CD4-positive, alpha-beta T cell (primary cell): ENCODE results near the gene ADARB2. TPM values are rescaled to one million over a fixed set of nuclear protein-coding genes. Genes with fewer than 3 reads are reported as not detected.
A peak's percentile ranks its signal among the peaks of the same experiment; 100 is the strongest.

ENCODE experiments used
- ATAC-seq: fragments of 200-7000 bp; cut with Tn5 transposase; one replicate; pipeline ENCODE4 v1.10.0; 2022; ENCODE audit warnings: mild to moderate bottlenecking; ENCODE audit not compliant: poor library complexity
- CTCF ChIA-PET: fragments of 350-600 bp; sonication (Branson Sonifier 250); formaldehyde crosslinking; loops from one replicate; lab custom pipeline; 2021; ENCODE audit warnings: antibody characterized with exemption, inconsistent platforms; lab: Charles Lee
- POLR2A ChIA-PET: fragments of 350-600 bp; sonication (Branson Sonifier 250); formaldehyde crosslinking; loops from one replicate; lab custom pipeline; 2021; ENCODE audit warnings: antibody characterized with exemption, inconsistent platforms; lab: Charles Lee
- DNase-seq, 14 experiments: peaks; one replicate each; pipeline ENCODE4 v3.0.0-alpha.2; 2013 to 2020; ENCODE audit warnings: mixed read lengths in 2 of 14
- H3K27ac ChIP-seq, 2 donors: one replicate each; pipeline versions ENCODE4 v1.5.1 to v1.7.0; 2013; ENCODE audit warnings: low read length in 2 of 2, low read depth in 1 of 2, mild to moderate bottlenecking in 1 of 2
- H3K27me3 ChIP-seq, 2 experiments: 1 replicate in 1 of 2; 2 replicates in 1 of 2; pipeline versions ENCODE4 v1.6.1 to v1.7.0; 2013; ENCODE audit warnings: low read length in 2 of 2, control low read depth in 1 of 2, mild to moderate bottlenecking in 1 of 2, moderate library complexity in 1 of 2; ENCODE audit not compliant: insufficient read depth in 2 of 2, control insufficient read depth in 1 of 2
- H3K36me3 ChIP-seq: one replicate; pipeline ENCODE4 v1.6.1; 2013; ENCODE audit warnings: low read length, control low read depth; ENCODE audit not compliant: insufficient read depth
- H3K4me1 ChIP-seq: one replicate; pipeline ENCODE4 v1.6.1; 2013; ENCODE audit warnings: low read length, control low read depth; ENCODE audit not compliant: insufficient read depth
- H3K4me3 ChIP-seq: one replicate; pipeline ENCODE4 v1.5.1; 2013; ENCODE audit warnings: mild to moderate bottlenecking, low read length, moderate library complexity
- H3K9me3 ChIP-seq, 2 experiments: 1 replicate in 1 of 2; 2 replicates in 1 of 2; pipeline versions ENCODE4 v1.6.1 to v1.7.0; 2013; ENCODE audit warnings: low read length in 2 of 2, mild to moderate bottlenecking in 2 of 2, control low read depth in 1 of 2, moderate library complexity in 1 of 2; ENCODE audit not compliant: control insufficient read depth in 1 of 2, insufficient read depth in 1 of 2
- H3K27ac Mint-ChIP-seq: one replicate; pipeline ENCODE4 v1.8.0; 2020; ENCODE audit warnings: mixed read lengths
- H3K27me3 Mint-ChIP-seq: one replicate; pipeline ENCODE4 v1.8.0; 2021; ENCODE audit warnings: mixed read lengths
- H3K36me3 Mint-ChIP-seq: one replicate; pipeline ENCODE4 v1.8.0; 2021; ENCODE audit warnings: low read depth, mixed read lengths
- H3K4me1 Mint-ChIP-seq: one replicate; pipeline ENCODE4 v1.8.0; 2021; ENCODE audit warnings: low read depth, mixed read lengths
- H3K4me3 Mint-ChIP-seq: one replicate; pipeline ENCODE4 v1.8.0; 2020; ENCODE audit warnings: mild to moderate bottlenecking, mixed read lengths
- H3K9me3 Mint-ChIP-seq: one replicate; pipeline ENCODE4 v1.8.0; 2020; ENCODE audit warnings: mixed read lengths
- CTCF ChIP-seq: fragments of 200-600 bp; IDR thresholded peaks from one replicate; pipeline ENCODE4 v1.8.0; 2022; ENCODE audit warnings: antibody characterized with exemption, mild to moderate bottlenecking
- intact Hi-C, 2 experiments: fragments of 100-400 bp; cut with DNase I in 1 of 2; cut with micrococcal nuclease in 1 of 2; formaldehyde crosslinking; loops; one replicate each; pipeline versions ENCODE4 v1.15.1 to v1.9.0; 2023 to 2025; cut with DNase I, micrococcal nuclease
- total RNA-seq, 174 experiments: library from RNA in 2 of 174; stranded (reverse) in 2 of 174; gene quantifications; one replicate each; pipeline ENCODE4 v1.2.3 and lab custom pipeline; 2021 to 2026

The ADARB2 gene
- total RNA-seq, 2 experiments from 2014 or later, result 0.14 TPM; not detected in 1

GRCh38 chr10:1240341-1240775 lies 497.0 kb downstream of the ADARB2 start:
- intact Hi-C loops, result no loop called here
- H3K4me1 Mint-ChIP-seq, result peaks cover 9% of the 10 kb centered on the region
- no peaks in the 10 kb centered on the region for H3K36me3 ChIP-seq
- no peak for TF ChIP-seq CTCF
- peak overlapping the region; percentile 75 for H3K27ac Mint-ChIP-seq
- ChIA-PET CTCF (no interaction called here), POLR2A (no interaction called here)
- peak overlapping the region; percentile 52 for H3K4me3 Mint-ChIP-seq
- peaks cover 8 to 22% of the 10 kb centered on the region in 2 experiments for H3K27me3 ChIP-seq
- peaks cover 0 to 15% of the 10 kb centered on the region in 2 experiments for H3K9me3 ChIP-seq
- H3K36me3 Mint-ChIP-seq, result no peaks in the 10 kb centered on the region
- DNase-seq, result peak in 1 of 14 experiments; percentile 10
- peaks cover 6% of the 10 kb centered on the region for H3K4me1 ChIP-seq
- H3K27me3 Mint-ChIP-seq, result peaks cover 25% of the 10 kb centered on the region
- no peak overlapping the region for H3K4me3 ChIP-seq
- no peak for ATAC-seq
- peak overlapping the region in 1 of 2 donors; percentile 13 for H3K27ac ChIP-seq
- H3K9me3 Mint-ChIP-seq, result no peaks in the 10 kb centered on the region

- intact Hi-C loops, result no loop called here
- Mint-ChIP-seq H3K4me3 (no peak overlapping the region), H3K36me3 (no peaks in the 10 kb centered on the region), H3K27ac (no peak overlapping the region), H3K4me1 (no peaks in the 10 kb centered on the region), H3K27me3 (no peaks in the 10 kb centered on the region), H3K9me3 (no peaks in the 10 kb centered on the region)
- POLR2A ChIA-PET, result no interaction called here
- no peak for ATAC-seq
- Histone ChIP-seq H3K4me3 (no peak overlapping the region), H3K27me3 (peaks cover 0 to 2% of the 10 kb centered on the region in 2 experiments), H3K9me3 (peaks cover 0 to 4% of the 10 kb centered on the region in 2 experiments), H3K4me1 (no peaks in the 10 kb centered on the region), H3K27ac (no peak overlapping the region), H3K36me3 (no peaks in the 10 kb centered on the region)
- no peak for TF ChIP-seq CTCF
- CTCF ChIA-PET, result no interaction called here
- DNase-seq, result no peak
Observed at GRCh38 chr10:1233031-1233430, 504.3 kb downstream of the ADARB2 start.

- no peak overlapping the region for H3K4me3 ChIP-seq
- ChIA-PET POLR2A (no interaction called here), CTCF (no interaction called here)
- peaks cover 0 to 4% of the 10 kb centered on the region in 2 experiments for H3K9me3 ChIP-seq
- no peak overlapping the region for H3K4me3 Mint-ChIP-seq
- H3K4me1 Mint-ChIP-seq, result no peaks in the 10 kb centered on the region
- H3K36me3 ChIP-seq, result no peaks in the 10 kb centered on the region
- no peak for ATAC-seq
- peaks cover 0 to 2% of the 10 kb centered on the region in 2 experiments for H3K27me3 ChIP-seq
- no peaks in the 10 kb centered on the region for H3K27me3 Mint-ChIP-seq
- DNase-seq, result no peak
- intact Hi-C loops, result no loop called here
- no peaks in the 10 kb centered on the region for H3K4me1 ChIP-seq
- H3K36me3 Mint-ChIP-seq, result no peaks in the 10 kb centered on the region
- H3K9me3 Mint-ChIP-seq, result no peaks in the 10 kb centered on the region
- no peak overlapping the region for H3K27ac Mint-ChIP-seq
- no peak for TF ChIP-seq CTCF
- no peak overlapping the region for H3K27ac ChIP-seq
Observed at GRCh38 chr10:1232164-1232911, 505.0 kb downstream of the ADARB2 start.
